Stimulated activated CD8-positive, alpha-beta memory T cell treated with anti-CD3 and anti-CD28 coated beads, Interleukin-4, amount 100 ng/mL, for 24 hours (primary cell): Measurements from ENCODE around the gene CHD9.
"Not testable (repeated sequence)": the region's sequence is repeated elsewhere in the genome, so short reads cannot be mapped to it uniquely, and the experiment has no call there.

ENCODE experiments used
- DNase-seq: peaks from one replicate; pipeline ENCODE4 v3.0.0-alpha.2; 2020; ENCODE audit warnings: low read depth

The CHD9 gene

DNA sequence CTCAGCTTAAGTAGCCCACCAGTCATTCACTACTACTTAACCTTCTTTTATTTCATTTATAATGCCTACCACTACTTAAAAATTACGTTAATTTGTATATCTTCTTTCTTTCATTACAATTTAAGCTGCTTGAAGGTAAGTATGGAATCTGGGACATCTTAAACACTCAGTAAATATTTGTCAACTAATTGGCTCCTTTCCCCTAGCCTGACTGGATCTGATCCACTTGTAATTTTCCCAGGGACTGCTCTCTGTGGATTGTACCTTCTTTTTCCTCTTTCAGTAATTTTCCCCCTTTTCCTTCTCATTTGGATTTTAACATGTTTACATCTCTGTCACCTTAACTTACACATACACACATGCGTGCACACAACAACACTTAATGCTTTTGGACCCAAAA, 227.1 kb downstream of the CHD9 start:
- no peak for DNase-seq

DNA sequence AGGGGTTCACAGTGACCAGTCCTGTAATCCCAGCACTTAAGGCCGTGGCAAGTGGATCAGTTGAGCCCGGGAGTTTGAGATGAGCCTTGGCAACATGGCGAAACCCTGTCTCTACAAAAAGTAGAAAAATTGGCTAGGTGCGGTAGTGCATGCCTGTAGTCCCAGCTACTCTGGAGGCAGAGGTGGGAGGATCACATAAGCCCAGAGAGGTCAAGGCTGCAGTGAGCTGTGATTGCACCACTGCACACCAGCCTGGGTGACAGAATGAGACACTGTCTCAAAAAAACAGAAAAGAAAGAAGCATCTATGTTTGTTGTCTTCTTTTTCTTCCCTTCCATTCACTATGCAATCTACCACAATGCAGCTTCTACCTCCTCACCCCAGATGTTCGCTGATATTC, 227.5 kb downstream of the CHD9 start:
- DNase-seq: no peak

DNA sequence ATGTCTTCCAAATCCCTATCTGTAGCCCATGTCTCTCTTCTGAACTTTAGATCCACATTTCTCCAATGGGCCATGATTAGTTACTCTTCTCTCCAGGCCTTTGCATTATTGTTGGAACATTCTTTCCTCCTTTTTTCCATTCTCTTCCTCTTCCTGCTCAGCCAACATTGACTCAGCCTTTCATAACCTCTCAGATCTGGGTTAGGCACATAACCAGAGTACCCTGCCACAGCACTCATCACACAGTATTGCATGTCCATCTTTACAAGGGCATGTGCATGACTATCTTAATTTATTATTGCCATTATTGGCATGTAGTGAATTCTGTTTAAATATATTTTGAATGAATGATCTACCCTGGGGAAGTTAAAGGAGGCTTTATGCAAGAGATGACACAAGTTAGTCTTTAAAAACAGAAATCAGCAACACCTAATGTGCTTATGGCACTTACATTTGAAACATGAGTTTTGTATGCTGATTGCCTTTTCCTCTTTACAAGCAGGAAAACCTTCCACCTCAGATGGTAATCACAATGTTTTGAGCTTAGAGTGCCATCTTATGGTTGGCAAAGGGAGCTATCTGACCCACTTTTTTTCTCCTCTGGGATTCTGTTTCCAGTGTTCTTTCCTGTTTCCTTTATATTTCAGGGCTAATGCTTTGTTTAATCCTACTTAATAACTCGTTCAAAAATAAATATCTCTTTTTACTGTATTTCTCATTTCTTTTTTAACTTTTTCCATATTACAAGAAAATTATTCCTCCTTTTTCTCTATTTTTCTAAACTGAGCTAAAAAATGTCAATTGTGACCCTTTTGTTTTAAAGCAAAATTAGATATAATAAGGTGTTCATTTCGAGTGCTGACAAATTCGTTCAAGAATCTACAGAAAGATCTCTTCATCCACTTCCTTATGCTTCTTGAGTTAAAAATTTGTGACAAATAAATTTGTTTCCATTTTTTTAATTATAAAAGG, 228.5 kb downstream of the CHD9 start:
- no peak for DNase-seq

DNA sequence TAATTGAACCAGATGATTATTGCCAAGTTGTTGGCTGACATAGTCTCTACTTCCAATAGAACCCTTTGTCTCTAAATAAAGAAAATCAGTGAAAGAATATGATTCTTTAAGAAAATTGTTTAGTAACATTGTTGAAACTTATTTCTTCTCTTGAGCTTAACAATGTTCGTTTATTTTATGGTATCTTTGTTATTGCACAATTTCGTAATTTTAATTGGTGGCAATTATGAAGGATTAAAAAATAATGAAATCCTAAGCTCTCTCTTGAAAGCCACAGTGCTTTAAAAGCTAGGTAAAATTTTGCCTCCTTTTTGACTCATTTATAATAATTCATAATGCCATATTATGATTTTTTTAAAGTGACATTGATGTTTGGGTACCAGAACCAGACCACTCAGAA, 230.4 kb downstream of the CHD9 start:
- no peak for DNase-seq

DNA sequence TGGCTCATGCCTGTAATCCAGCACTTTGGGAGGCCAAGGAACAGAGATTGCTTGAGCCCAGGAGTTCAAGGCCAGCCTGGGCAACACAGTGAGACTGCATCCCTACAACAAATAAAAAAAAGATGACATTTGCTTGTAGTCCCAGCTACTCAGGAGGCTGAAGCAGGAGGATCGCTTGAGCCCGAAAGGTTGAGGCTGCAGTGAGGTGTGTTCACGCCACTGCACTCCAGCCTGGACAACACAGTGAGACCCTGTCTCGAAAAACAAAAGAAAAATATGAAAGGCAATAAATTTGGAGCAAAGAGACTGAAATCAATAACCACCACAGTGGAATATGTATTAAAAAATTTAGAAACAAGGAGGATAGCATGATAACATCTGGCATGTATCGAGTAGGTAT, 235.7 kb downstream of the CHD9 start:
- no peak for DNase-seq

DNA sequence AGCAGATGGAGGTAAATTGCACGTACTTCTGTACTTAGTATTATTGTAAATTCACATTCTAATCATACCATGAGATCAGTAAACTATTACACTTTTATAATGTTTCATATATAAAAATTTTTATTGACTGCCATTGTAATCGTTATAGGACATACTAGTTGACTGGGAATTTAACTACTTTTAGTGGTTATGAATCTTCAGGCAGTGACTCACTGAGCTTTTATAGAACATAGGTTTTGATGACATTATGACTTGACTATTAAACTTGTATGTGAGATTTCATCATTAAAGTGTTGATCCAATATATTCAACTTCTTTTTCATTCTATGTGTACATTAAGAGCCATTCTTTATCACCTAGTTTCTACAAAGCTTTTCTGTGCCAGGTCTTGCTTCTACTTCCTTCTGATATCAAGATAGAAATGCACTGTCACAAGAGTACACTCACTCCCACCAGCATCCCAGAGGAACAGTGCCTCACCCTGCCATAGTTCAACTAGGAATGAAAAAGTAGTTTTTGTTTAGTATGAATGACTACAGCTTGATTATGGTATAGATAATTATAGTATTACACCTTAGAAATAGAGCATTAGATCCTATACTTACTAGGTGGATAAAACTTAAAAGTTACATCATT, 237.1 kb downstream of the CHD9 start:
- no peak for DNase-seq

DNA sequence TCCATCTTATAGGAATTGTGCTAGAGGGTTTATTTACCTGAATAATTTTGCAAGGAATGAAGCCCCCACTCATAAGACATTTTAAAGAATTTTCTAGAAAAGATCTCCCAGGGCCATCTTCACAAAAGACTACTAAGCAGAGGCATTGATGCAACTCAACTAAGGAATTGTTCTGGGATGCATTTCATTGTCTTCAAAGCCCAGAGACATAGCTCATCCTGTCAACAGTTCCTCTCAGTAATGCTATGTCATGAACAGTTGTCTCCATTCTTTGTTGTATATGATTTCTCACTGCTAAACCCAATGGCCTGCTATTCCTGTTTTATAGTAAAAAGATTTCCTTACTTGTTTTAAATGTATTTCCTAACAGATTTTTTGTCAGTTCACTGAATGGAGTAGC, 242.7 kb downstream of the CHD9 start:
- DNase-seq: no peak

DNA sequence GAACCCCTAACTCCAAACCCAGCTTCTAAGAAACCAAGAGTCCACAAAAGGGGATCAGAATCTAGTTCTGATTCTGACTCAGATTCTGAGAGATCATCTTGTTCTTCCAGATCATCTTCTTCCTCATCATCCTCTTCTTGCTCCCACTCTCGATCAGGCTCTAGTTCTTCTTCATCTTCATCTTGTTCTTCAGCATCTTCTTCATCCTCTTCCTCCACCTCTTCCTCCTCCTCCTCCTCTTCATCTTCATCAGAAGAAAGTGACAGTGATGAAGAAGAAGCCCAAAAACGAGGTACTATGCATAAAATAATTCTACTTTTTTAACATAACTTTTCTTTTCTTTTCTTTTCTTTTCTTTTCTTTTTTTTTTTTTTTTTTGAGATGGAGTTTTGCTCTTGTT, 249.5 kb downstream of the CHD9 start:
- no peak for DNase-seq

DNA sequence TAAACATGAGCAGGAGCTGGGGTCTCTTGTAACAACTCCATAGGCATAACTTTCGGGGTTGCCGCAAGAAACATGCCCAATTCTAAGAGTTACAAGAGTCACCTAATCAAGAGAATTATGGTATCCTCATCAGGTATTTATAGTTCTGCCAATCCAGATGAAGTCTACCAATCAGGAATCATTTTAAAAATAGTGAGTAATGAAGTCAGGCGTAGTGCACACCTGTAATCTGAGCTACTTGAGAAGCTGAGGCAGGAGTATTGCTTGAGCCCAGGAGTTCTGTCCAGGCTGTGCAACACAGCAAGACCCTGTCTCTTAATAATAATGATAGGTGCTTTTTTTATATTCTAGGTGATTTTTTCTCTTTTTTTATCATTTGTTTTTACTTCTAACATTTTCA, 251.0 kb downstream of the CHD9 start:
- no peak for DNase-seq

DNA sequence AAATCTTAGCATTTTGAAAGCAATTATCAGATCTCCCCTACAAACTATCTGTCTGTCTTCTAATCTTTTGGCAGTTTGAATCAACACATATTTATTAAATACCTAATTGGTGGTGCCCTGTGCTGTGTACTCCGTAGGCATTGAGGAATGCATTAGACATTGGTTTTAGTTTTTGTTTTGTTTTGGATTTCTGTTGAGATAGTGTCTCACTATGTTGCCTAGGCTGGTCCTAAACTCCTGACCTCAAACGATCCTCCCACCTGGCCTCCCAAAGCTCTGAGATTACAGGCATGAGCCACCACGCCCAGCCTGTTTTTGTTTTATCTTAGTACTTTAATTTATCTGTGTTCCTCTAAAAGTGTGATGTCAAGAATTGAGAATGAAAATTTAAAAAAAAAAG, 254.7 kb downstream of the CHD9 start:
- DNase-seq: no peak

DNA sequence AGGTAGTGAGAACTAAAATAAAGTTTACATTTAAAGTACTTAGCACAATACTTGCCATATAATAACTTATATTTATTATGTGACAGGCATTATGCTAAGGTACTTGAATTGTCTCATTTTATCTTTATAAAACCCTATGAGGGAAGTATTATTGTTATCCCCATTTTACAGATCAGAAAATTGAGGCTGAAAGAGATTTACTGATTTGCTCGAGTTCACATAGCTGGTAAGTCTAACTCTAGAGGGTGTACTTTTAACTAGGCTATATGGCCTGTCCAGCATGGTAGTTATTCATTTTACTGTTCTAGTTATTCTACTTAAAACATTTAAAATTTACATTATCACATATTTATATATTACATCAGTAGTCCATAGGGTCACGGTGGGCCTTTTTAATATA, 266.2 kb downstream of the CHD9 start:
- no peak for DNase-seq

DNA sequence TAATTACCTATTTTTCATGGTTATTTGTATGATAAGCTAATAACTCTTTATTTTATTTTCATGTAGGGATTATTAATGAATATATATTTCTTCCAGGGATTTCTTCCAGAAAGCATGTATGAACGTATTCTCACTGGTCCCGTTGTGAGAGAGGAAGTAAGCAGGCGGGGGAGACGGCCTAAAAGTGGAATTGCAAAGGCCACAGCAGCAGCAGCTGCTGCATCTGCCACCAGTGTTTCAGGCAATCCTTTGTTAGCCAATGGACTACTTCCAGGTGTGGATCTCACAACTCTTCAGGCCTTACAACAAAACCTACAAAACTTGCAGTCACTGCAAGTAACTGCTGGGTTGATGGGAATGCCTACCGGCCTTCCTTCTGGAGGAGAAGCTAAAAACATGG, 269.1 kb downstream of the CHD9 start:
- DNase-seq: no peak

DNA sequence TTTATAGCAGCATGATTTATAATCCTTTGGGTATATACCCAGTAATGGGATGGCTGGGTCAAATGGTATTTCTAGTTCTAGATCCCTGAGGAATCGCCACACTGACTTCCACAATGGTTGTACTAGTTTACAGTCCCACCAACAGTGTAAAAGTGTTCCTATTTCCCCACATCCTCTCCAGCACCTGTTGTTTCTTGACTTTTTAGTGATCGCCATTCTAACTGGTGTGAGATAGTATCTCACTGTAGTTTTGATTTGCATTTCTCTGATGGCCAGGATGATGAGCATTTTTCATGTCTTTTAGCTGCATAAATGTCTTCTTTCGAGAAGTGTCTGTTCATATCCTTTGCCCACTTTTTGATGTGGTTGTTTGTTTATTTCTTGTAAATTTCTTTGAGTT, 276.2 kb downstream of the CHD9 start:
- DNase-seq: not testable (repeated sequence)

DNA sequence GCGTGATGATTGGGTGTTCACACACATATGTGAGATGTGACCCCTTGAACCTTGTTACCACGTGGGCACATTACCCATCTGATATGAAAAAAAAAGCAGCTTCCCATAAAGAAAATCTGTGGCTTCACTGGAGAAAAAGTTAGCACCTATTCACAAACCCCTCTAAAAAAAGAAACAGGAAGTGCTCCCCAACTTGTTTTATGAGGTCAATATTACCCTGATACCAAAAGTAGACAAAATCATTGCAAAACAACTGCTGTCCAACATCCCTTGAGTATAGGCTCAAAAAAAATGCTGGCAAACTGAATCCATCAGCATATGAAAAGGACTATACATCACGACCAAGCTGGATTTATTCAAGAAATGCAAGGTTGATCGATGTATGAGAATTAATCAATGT, 279.8 kb downstream of the CHD9 start:
- DNase-seq: no peak

DNA sequence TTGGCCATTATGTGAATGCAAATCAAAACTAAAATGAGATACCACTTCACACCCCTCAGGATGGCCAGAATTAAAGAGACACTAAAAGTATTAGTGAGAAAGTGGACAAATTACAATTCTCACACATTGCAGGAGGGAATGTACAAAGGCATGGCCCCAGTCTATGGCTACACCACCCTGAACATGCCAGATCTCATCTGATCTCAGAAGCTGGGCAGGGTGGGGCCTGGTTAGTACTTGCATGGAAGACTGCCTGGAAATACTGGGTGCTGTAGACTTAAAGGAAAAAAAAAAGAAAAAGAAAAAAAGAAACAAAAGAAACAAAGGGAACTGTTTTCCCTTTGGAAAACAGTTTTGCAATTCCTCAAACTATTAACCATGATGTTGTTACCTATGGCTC, 282.5 kb downstream of the CHD9 start:
- no peak for DNase-seq

DNA sequence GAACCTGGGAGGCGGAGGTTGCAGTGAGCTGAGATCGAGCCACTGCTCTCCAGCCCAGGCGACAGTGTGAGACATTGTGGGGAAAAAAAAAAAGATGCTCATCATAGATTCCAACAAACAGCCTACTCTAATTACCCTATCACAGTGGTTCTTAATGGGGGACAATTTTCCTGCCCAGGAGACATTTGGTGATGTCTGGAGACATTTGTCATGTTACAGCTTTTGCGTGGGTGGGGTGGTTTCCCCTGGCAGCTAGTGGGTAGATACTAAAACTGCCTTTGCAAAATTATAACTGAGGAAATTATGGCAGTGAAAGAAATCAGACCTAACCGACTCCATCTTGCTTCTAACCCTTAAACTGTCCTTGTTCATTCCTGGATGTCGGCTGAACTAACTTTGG, 287.0 kb downstream of the CHD9 start:
- DNase-seq: no peak

DNA sequence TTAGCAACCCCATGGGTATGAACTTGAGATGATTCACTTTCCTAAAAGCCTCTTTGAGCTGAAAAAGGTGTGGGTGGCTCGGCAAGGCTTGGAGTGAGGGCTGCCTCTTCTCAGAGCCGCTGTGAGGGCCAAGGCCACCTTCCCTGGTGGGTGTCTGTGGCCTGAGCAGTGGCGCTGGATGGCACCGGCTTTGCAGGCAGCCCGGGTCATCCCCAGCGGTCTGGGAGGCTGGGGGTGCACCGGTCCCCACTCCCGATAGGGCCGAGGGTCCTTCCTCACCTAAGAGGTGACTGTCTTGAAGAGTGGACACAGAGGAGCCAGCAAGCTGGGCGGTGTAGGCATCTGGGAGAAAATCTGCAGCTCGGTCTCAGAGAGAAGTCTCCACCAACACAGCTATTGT, 300.3 kb downstream of the CHD9 start:
- no peak for DNase-seq

DNA sequence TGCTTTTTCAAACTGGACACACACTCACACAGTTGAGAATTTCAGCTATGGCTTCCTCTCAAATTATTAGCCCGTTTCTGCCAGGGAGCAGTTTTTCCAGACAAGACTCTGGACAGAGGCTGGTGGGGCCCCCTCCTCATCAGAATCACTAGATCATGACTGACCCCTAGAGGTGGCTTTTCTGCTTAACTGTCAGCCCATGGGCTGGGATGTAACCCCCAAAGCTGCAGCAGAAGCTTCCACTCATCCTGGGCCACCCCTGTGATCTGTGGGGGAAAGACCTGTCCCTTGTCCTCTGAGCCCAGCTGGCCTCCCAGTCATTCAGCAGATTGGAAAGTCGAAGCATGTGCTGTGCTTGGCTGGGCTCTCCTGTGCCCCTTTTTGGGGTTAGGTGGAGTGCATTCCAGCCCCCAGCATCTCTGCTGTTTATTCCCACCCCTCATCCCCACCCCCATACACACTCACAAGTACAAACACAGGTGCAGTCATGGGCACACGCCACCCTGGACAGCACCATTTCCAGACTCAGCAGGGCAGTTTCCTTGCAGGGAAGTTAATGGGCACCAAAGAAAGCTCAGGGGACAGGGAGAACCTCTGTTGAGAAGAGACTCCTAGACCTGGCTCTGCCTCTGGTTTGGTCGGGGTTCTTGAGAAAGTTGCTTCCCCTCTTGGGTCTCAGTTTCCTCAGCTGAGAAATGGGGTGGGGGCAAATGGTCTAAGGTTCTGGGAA, 301.9 kb downstream of the CHD9 start:
- no peak for DNase-seq

DNA sequence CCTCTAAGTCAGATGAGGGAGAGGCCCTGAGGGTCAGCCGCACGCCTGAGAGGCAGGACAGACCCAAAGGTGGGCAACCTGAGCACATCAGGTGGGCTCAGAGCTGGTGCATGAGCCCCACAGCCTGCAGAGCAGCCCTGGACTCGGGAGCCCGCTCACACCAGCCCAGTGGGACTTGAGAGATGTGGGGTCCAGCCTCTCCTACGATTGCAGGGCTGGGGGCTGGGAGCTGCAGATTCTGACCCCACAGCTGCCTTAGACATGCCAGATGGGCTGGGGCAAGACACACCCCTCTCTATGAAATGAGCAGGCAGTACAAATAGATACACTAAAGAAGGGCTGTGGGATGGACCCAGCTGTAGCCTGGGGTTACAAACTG, 302.4 kb downstream of the CHD9 start:
- DNase-seq: no peak

DNA sequence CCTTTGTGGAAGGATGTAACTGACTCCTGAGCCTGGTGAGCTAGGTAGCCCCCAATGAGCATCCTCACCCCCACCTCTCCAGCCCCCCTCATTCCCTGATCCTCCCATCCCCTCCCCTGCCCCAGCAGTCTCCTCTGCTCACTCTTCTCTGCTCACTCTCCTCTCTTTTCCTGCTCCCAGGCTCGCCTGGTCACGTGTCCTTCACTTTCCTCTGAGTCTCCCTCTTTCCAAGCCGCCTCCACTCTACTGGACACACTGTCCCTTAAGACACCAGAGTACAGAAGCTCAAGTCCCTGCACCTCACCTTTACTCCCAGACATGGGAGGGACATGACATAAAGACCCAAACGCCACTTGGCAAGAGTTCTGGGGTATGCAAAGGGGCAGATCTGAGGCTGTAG, 303.2 kb downstream of the CHD9 start:
- DNase-seq: no peak

DNA sequence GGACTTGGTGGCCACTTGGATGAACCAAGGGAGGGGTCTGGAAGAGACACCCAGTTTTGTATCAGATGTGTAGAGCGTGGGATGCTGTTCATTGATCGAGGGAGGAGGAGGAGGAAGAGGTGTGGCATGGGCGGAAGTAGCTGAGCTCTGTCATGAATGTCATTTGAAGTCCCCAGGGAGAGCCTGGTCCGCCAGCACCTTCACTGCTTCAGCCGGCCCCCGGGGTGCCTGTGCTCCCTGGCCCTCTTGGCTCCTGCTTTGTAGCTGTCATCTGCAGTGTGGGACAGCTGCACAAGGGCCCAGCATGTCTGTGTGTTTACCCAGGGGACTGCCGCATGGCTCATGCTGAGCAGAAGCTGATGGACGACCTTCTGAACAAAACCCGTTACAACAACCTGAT, 304.1 kb downstream of the CHD9 start:
- DNase-seq: no peak

DNA sequence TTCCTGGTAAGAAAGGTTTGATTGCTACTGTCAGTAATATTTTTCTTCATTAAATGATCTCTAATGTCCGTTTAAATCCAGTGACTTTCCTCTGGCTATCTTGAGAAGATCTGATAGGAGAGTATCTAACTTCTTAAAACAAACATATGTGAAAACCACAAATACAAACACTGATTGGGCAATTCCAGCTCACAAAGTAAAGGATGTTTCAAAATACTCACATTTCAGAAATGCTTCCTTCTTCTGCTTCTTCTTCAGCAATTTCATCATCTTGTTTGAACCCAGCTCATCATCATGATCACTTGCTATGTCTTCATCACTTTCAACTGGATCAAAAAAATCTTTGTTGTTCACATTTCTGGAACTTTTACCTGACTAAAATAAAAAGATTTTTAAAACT, 315.1 kb downstream of the CHD9 start:
- DNase-seq: no peak

DNA sequence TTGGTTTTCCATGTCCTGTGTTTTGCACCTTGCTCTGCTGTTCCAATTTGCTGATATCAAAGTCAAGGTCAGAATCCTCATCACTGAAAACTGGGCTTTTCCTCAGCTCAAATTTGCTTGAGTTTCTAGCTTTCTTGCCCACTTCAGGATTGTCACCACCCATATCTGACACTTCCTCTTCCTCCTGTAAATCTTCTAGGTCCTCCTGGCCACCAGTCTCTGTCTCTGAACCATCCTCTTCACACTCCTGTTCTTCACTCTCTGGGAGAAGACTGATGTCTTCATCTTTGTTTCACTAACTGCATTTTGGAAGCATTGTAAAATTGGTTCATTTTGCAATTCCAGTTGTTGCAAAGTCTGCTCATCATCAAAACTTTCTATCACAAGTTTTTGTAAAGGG, 316.0 kb downstream of the CHD9 start:
- no peak for DNase-seq
